Chondrocyte (in vitro differentiated cells): ENCODE measurements around the gene STXBP3. TPM values are rescaled to one million over a fixed set of nuclear protein-coding genes. Genes with fewer than 3 reads are reported as not detected.

Source experiments
- DNase-seq: peaks from one replicate; pipeline ENCODE4 v3.0.0; 2021; ENCODE audit warnings: mixed read lengths, low spot score
- H3K27ac Mint-ChIP-seq: one replicate; pipeline ENCODE4 v1.8.0; 2021; ENCODE audit warnings: mild to moderate bottlenecking, moderate library complexity, mixed read lengths; ENCODE audit not compliant: unreplicated experiment
- H3K27me3 Mint-ChIP-seq: 2 replicates; pipeline ENCODE4 v1.8.0; 2021; ENCODE audit warnings: low read depth, mixed read lengths
- H3K36me3 Mint-ChIP-seq: 2 replicates; pipeline ENCODE4 v1.8.0; 2021; ENCODE audit warnings: low read depth, mixed read lengths
- H3K4me1 Mint-ChIP-seq: 2 replicates; pipeline ENCODE4 v1.8.0; 2021; ENCODE audit warnings: low read depth, mild to moderate bottlenecking, mixed read lengths
- H3K4me3 Mint-ChIP-seq: one replicate; pipeline ENCODE4 v1.8.0; 2021; ENCODE audit warnings: mild to moderate bottlenecking, moderate library complexity, mixed read lengths; ENCODE audit not compliant: unreplicated experiment
- H3K9me3 Mint-ChIP-seq: 2 replicates; pipeline ENCODE4 v1.8.0; 2021; ENCODE audit warnings: low read depth, mixed read lengths
- CTCF ChIP-seq: fragments of 200-600 bp; sonication (generic); IDR thresholded peaks from 2 replicates; pipeline ENCODE4 v1.5.0; 2021; ENCODE audit warnings: antibody characterized with exemption, mild to moderate bottlenecking, moderate library complexity
- total RNA-seq: library from RNA; stranded (reverse); gene quantifications from 3 replicates; pipeline ENCODE4 v1.2.1, GENCODE V29; 2021

STXBP3 gene
- total RNA-seq, 1 donor from 2014 or later = 41.6 TPM

- Mint-ChIP-seq H3K27ac (no peak overlapping the region), H3K9me3 (peaks cover 12% of the 10 kb centered on the region), H3K36me3 (peaks cover 56% of the 10 kb centered on the region), H3K4me3 (no peak overlapping the region), H3K4me1 (peaks cover 8% of the 10 kb centered on the region), H3K27me3 (no peaks in the 10 kb centered on the region)
- no peak for TF ChIP-seq CTCF
- no peak for DNase-seq
Observed at GRCh38 chr1:108785880-108786279, 39.4 kb downstream of the STXBP3 start.

GRCh38 chr1:108791790-108792189 is 45.3 kb downstream of the STXBP3 start:
- peaks cover 16% of the 10 kb centered on the region for H3K9me3 Mint-ChIP-seq
- no peaks in the 10 kb centered on the region for H3K27me3 Mint-ChIP-seq
- H3K4me3 Mint-ChIP-seq = no peak overlapping the region
- TF ChIP-seq CTCF = no peak
- no peak overlapping the region for H3K27ac Mint-ChIP-seq
- peaks cover 8% of the 10 kb centered on the region for H3K4me1 Mint-ChIP-seq
- peaks cover 39% of the 10 kb centered on the region for H3K36me3 Mint-ChIP-seq
- DNase-seq = no peak

- no peak for TF ChIP-seq CTCF
- Mint-ChIP-seq H3K27me3 (no peaks in the 10 kb centered on the region), H3K4me3 (no peak overlapping the region), H3K9me3 (peaks cover 16% of the 10 kb centered on the region), H3K4me1 (peaks cover 8% of the 10 kb centered on the region), H3K27ac (no peak overlapping the region), H3K36me3 (peaks cover 37% of the 10 kb centered on the region)
- no peak for DNase-seq
Observed at GRCh38 chr1:108792420-108792819, 45.9 kb downstream of the STXBP3 start.

GRCh38 chr1:108799001-108799400 is 52.5 kb downstream of the STXBP3 start:
- Mint-ChIP-seq H3K36me3 (peaks cover 25% of the 10 kb centered on the region), H3K27ac (peak overlapping the region; percentile 64), H3K4me3 (no peak overlapping the region), H3K9me3 (peaks cover 2% of the 10 kb centered on the region), H3K27me3 (no peaks in the 10 kb centered on the region), H3K4me1 (peaks cover 50% of the 10 kb centered on the region)
- TF ChIP-seq CTCF = no peak
- no peak for DNase-seq

DNA sequence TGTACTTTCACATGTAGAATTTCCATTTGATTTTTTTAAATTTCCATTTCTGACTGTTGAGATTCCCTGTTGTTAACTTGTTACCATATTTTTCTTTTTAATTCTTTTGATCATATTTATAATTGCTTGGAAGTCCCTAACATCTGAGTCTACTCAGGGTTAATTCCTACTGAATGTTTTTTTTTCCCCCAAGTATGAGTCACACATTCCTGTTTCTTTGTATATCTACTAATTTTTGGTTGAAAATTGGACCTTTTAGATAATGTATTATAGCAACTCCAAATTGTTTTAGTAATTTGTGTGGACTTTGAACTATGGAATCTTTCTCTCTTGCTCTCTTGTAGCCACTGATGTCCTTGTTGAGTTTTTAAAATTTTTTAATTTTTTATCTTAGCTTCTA is 54.6 kb downstream of the STXBP3 start:
- Mint-ChIP-seq H3K27me3 (no peaks in the 10 kb centered on the region), H3K4me1 (peaks cover 58% of the 10 kb centered on the region), H3K9me3 (peaks cover 2% of the 10 kb centered on the region), H3K36me3 (peaks cover 19% of the 10 kb centered on the region), H3K4me3 (no peak overlapping the region), H3K27ac (peak overlapping the region; percentile 50)
- no peak for TF ChIP-seq CTCF
- no peak for DNase-seq
